Psoas muscle (tissue), 8 donors: ENCODE data around the gene CCL25. TPM values are rescaled to one million over a fixed set of nuclear protein-coding genes. Genes with fewer than 3 reads are reported as not detected.

Experiments
- ATAC-seq, 4 donors: fragments of 200-7000 bp; cut with Tn5 transposase; one replicate each; pipeline ENCODE4 v1.9.1; 2020; ENCODE audit warnings: moderate library complexity in 3 of 4, mild to moderate bottlenecking in 2 of 4
- DNase-seq, 2 donors: peaks; one replicate each; pipeline ENCODE4 v3.0.0-alpha.2; 2020
- H3K27ac ChIP-seq: fragments of 200-600 bp; one replicate; pipeline ENCODE4 v1.8.0; 2022
- H3K27me3 ChIP-seq, 3 donors: fragments of 200-600 bp in 1 of 3; one replicate each; pipeline versions ENCODE4 v1.6.1 to v1.8.0; 2013 to 2022; ENCODE audit warnings: low read length in 2 of 3, mild to moderate bottlenecking in 2 of 3, moderate library complexity in 1 of 3; ENCODE audit not compliant: insufficient read depth in 3 of 3
- H3K36me3 ChIP-seq, 2 donors: fragments of 200-600 bp in 1 of 2; one replicate each; pipeline versions ENCODE4 v1.6.1 to v1.8.0; 2013 to 2022; ENCODE audit warnings: low read depth in 1 of 2, mild to moderate bottlenecking in 1 of 2, moderate library complexity in 1 of 2; ENCODE audit not compliant: insufficient read depth in 1 of 2
- H3K4me1 ChIP-seq: fragments of 200-600 bp; one replicate; pipeline ENCODE4 v1.8.0; 2022
- H3K4me3 ChIP-seq: fragments of 200-600 bp; one replicate; pipeline ENCODE4 v1.8.0; 2022; ENCODE audit warnings: mild to moderate bottlenecking
- H3K9me3 ChIP-seq: fragments of 200-600 bp; one replicate; pipeline ENCODE4 v1.8.0; 2022
- WGBS, 3 donors: extraction: QIAGEN DNeasy Blood & Tissue Kit; methylation state at CpG; one replicate each; pipeline versions ENCODE4 v1.1.6 to v1.1.7; 2013; 5-methylcytosine and 5-hydroxymethylcytosine counted together
- intact Hi-C, 2 donors: fragments of 100-400 bp; cut with DNase I; formaldehyde crosslinking; loops; one replicate each; pipeline versions ENCODE4 v1.11.0 to v1.14.2; 2022
- polyA plus RNA-seq, 3 donors: library from polyadenylated mRNA; stranded (reverse); fragments of 200-250 nt; gene quantifications; one replicate each; pipeline ENCODE4 v1.2.3, GENCODE V29; 2013
- total RNA-seq, 4 donors: library from RNA; stranded (reverse); fragmentation: NEBNext Ultra II Directional in 2 of 4; extraction: Animal tissue kit (Norgen Biotek cat#: 25700) in 2 of 4; gene quantifications; one replicate each; pipeline versions ENCODE4 v1.2.1 to v1.2.4, GENCODE V29; 2021 to 2023
- TF ChIP-seq, protein P1 (sequence below): fragments of 200-600 bp; IDR thresholded peaks from one replicate; pipeline ENCODE4 v1.8.0; 2022; ENCODE audit warnings: antibody characterized with exemption
- donor health status: healthy with polysubstance abuse.
- donor health status: DM: no; HTN: no; CAD: no; lungs with moderate emphysema.
- donor health status: Bipolar disorder and iron deficiency.
- donor health status: healthy.
- donor health status: DM: yes; HTN: yes; CAD: no.
- donor health status: DM: no; HTN: no; CAD: no.
- donor health status: DM: no; HTN: no; CAD: no.
- donor health status: DM: yes; HTN: yes; CAD: no.

Gene CCL25
- total and polyA plus RNA-seq, 7 donors: 0.22 TPM; not detected in 6

DNA sequence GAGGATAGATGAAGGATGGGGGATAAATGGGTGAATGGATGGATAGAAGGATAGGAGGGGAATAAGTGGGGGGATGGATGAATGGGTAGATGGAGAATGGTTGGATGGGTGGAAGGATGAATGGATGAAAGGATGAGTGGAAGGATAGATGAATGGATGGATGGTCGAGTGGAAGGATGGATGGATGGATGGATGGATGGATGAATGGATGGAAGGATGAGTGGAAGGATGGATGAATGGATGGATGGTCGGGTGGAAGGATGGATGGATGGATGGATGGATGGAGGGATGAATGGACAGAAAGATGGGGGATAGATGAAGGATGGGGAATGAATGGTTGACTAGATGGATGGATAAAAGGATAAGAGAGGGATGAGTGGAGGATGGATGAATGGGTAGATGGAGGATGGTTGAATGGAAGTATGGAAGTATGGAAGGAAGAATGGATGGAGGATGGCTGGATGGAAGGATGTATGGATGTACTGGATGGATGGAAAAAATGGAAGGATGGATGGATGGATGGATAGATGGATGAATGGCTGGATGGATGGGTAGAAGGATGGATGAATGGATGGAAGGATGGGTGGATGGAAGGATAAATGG is 54.8 kb downstream of the CCL25 start:
- no peak for DNase-seq
- Histone ChIP-seq H3K36me3 (no peaks in the 10 kb centered on the region), H3K4me3 (no peak overlapping the region), H3K27me3 (no peaks in the 10 kb centered on the region), H3K4me1 (no peaks in the 10 kb centered on the region), H3K27ac (no peak overlapping the region), H3K9me3 (no peaks in the 10 kb centered on the region)
- WGBS, 3 donors: 88 to 100% (median 92%) methylated on average over 2 of the region's 2 CpGs
- intact Hi-C loops: no loop called here
- TF ChIP-seq, protein P1, sequence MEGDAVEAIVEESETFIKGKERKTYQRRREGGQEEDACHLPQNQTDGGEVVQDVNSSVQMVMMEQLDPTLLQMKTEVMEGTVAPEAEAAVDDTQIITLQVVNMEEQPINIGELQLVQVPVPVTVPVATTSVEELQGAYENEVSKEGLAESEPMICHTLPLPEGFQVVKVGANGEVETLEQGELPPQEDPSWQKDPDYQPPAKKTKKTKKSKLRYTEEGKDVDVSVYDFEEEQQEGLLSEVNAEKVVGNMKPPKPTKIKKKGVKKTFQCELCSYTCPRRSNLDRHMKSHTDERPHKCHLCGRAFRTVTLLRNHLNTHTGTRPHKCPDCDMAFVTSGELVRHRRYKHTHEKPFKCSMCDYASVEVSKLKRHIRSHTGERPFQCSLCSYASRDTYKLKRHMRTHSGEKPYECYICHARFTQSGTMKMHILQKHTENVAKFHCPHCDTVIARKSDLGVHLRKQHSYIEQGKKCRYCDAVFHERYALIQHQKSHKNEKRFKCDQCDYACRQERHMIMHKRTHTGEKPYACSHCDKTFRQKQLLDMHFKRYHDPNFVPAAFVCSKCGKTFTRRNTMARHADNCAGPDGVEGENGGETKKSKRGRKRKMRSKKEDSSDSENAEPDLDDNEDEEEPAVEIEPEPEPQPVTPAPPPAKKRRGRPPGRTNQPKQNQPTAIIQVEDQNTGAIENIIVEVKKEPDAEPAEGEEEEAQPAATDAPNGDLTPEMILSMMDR: no peak
- ATAC-seq: no peak

DNA sequence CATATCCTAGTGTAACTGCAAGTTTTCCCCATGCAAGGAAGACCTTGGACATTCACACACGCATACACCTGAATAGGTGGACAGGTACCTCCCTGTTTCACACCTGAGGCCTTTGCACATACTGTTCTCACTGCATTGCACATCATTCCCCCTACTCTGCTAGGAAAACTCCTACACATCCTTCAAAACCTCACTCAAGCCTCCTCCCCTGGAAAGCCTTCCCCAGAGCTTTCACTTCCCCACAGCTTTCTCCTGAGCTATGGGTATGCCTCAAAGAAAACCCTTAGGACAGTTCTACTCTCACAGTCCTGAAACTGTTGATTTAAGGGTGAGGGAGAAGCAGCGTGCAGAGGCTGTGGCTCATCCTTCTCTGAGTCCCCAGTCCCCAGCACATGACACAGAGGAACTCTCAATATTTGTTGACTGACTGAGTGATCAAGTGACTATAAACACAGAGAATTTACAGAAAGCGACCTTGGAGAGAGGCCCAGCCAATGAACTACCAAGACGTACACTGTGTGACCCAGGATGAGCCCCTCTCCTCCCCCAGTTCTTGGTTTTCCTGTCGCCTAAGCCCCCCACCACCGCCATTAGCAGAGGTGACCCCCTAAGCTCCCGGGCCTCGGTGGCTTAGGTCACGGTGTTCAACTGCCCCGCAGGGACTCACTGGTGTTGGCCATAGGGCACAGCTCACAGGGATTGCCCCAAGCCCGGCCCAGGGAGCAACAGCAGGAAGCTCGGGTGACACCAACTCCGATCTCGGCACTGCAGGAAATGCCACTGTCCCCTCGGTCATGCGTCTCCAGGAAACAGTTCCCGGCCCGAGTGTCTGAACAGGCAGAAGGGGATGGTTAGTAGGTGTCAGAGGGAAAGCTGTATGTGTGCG is 56.2 kb downstream of the CCL25 start:
- ATAC-seq (no peak), DNase-seq (no peak)
- H3K36me3 ChIP-seq: no peaks in the 10 kb centered on the region
- no peaks in the 10 kb centered on the region for H3K9me3 ChIP-seq
- intact Hi-C loops: no loop called here
- no peak overlapping the region for H3K4me3 ChIP-seq
- WGBS, 3 donors: 71 to 85% (median 78%) methylated on average over 19 of the region's 19 CpGs
- no peaks in the 10 kb centered on the region for H3K27me3 ChIP-seq
- no peaks in the 10 kb centered on the region for H3K4me1 ChIP-seq
- no peak overlapping the region for H3K27ac ChIP-seq
- TF ChIP-seq, protein P1: no peak

DNA sequence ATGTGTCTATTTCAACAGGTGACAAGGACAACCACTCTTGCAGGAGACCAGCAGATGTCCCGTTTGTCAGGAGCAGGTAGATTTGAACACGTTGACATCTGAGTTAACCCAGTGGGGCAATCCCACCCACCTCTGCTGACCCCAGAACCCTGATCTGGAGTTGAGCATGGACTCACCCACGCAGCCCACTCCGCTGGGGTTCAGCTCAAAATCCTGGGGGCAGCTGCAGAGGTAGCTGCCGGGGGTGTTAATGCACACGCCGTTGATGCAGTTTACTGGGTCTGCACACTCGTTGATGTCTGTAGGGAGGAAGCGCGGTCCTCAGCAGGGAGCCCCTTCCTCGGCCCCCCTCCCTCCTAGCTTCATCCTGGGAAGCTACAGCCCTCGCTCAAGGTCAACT is 56.9 kb downstream of the CCL25 start:
- Histone ChIP-seq H3K27ac (no peak overlapping the region), H3K4me3 (no peak overlapping the region), H3K4me1 (no peaks in the 10 kb centered on the region), H3K9me3 (no peaks in the 10 kb centered on the region), H3K36me3 (no peaks in the 10 kb centered on the region), H3K27me3 (no peaks in the 10 kb centered on the region)
- 72 to 85% (median 78%) methylated on average over 11 to 12 of the region's 12 CpGs for WGBS, 3 donors
- DNase-seq: no peak
- no peak for ATAC-seq
- intact Hi-C loops: no loop called here
- TF ChIP-seq, protein P1: no peak

DNA sequence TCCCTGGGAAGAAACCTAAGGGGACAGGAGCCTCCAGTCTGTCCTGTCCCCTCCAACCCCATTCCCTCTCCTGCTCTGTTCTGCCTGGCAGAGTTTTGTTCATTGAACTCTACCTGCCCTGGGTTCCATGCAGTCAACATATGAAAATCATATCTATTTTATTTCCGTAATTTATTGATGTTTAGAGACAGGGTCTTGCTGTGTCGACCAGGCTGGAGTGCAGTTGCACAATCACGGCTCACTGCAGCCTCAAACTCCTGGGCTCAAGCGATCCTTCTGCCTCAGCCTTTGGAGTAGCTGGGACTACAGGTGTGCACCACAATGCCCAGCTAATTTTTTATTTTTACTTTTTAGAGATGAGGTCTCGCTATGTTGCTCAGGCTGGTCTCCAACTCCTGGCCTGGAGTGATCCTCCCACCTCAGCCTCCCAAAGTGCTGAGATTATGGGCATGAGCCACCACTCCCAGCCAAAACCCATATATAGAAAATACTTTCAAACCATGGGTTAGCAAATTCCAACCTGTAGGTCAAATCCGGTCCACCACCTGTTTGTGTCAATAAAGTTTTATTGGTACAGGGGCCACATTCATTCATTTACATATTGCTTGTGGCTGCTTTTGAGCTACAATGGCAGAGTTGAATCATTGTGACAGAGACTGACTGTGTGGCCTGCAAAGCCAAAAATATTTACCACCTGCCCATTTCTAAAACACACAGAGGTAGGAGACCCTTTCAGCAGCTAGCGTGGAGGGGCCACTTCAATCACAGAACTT is 57.5 kb downstream of the CCL25 start:
- Histone ChIP-seq H3K4me1 (no peaks in the 10 kb centered on the region), H3K27ac (no peak overlapping the region), H3K36me3 (no peaks in the 10 kb centered on the region), H3K27me3 (no peaks in the 10 kb centered on the region), H3K4me3 (no peak overlapping the region), H3K9me3 (no peaks in the 10 kb centered on the region)
- WGBS, 3 donors: 80 to 95% (median 93%) methylated on average over 7 of the region's 7 CpGs
- DNase-seq (no peak), ATAC-seq (no peak)
- TF ChIP-seq, protein P1: no peak
- intact Hi-C loops: no loop called here
